Effector memory CD4-positive, alpha-beta T cell (primary cell): ENCODE measurements around the gene HYAL3.

Experiments
- DNase-seq, 3 donors: peaks; one replicate each; pipeline ENCODE4 v3.0.0-alpha.2; 2020
- H3K27ac ChIP-seq: 2 replicates; pipeline ENCODE4 v1.7.0; 2013; ENCODE audit warnings: mild to moderate bottlenecking, low read length, moderate library complexity; ENCODE audit not compliant: insufficient read depth, poor library complexity, severe bottlenecking
- H3K27me3 ChIP-seq: replicated peaks from 2 replicates; pipeline ENCODE4 v1.7.0; 2013; ENCODE audit warnings: mild to moderate bottlenecking, low read length; ENCODE audit not compliant: insufficient read depth, control insufficient read depth, poor library complexity, severe bottlenecking
- H3K36me3 ChIP-seq: 2 replicates; pipeline ENCODE4 v1.7.0; 2013; ENCODE audit warnings: mild to moderate bottlenecking, low read length, moderate library complexity; ENCODE audit not compliant: control insufficient read depth, insufficient read depth
- H3K4me1 ChIP-seq: 2 replicates; pipeline ENCODE4 v1.7.0; 2013; ENCODE audit warnings: low read length, mild to moderate bottlenecking; ENCODE audit not compliant: control insufficient read depth, insufficient read depth, poor library complexity, severe bottlenecking
- H3K4me3 ChIP-seq: 2 replicates; pipeline ENCODE4 v1.7.0; 2013; ENCODE audit warnings: low read length, low read depth, mild to moderate bottlenecking; ENCODE audit not compliant: insufficient read depth, poor library complexity, severe bottlenecking
- H3K9me3 ChIP-seq: 2 replicates; pipeline ENCODE4 v1.7.0; 2013; ENCODE audit warnings: mild to moderate bottlenecking, low read length, moderate library complexity; ENCODE audit not compliant: control insufficient read depth

HYAL3 gene

GRCh38 chr3:50327943-50328691 lies 28.9 kb upstream of the HYAL3 start, which contains the start of gene TUSC2:
TSS of gene TUSC2 (minus strand) at chr3:50328223. CDS start at chr3:50328099, 124 bp downstream.
- H3K27me3 ChIP-seq: no peaks in the 10 kb centered on the region
- H3K36me3 ChIP-seq: peaks cover 25% of the 10 kb centered on the region
- peak; percentile 90 to 94 (median 91) for DNase-seq
- H3K4me3 ChIP-seq: peak within 1 kb of the TSS; percentile 84
- H3K27ac ChIP-seq: peak within 1 kb of the TSS; percentile 79
- H3K4me1 ChIP-seq: peaks cover 17% of the 10 kb centered on the region
- H3K9me3 ChIP-seq: no peaks in the 10 kb centered on the region

- Histone ChIP-seq H3K27me3 (no peaks in the 10 kb centered on the region), H3K36me3 (peaks cover 23% of the 10 kb centered on the region), H3K27ac (peak overlapping the region; percentile 79), H3K4me1 (peaks cover 17% of the 10 kb centered on the region), H3K9me3 (no peaks in the 10 kb centered on the region), H3K4me3 (peak overlapping the region; percentile 84)
- no peak for DNase-seq
Measured at GRCh38 chr3:50327129-50327528, 27.9 kb upstream of the HYAL3 start.

- no peak for DNase-seq
- H3K9me3 ChIP-seq: no peaks in the 10 kb centered on the region
- no peaks in the 10 kb centered on the region for H3K27me3 ChIP-seq
- no peak overlapping the region for H3K27ac ChIP-seq
- peaks cover 24% of the 10 kb centered on the region for H3K4me1 ChIP-seq
- H3K36me3 ChIP-seq: peaks cover 13% of the 10 kb centered on the region
- no peak overlapping the region for H3K4me3 ChIP-seq
Measured at GRCh38 chr3:50326182-50326541, 27.0 kb upstream of the HYAL3 start.

- H3K27ac ChIP-seq: no peak overlapping the region
Measured at GRCh38 chr3:50325497-50326181, 26.4 kb upstream of the HYAL3 start.

GRCh38 chr3:50325113-50325480 lies 25.9 kb upstream of the HYAL3 start:
- H3K4me1 ChIP-seq: peaks cover 34% of the 10 kb centered on the region
- H3K27ac ChIP-seq: no peak overlapping the region
- peaks cover 2% of the 10 kb centered on the region for H3K36me3 ChIP-seq

More at GRCh38 chr3:50325497-50326181, 26.4 kb upstream of the HYAL3 start:
- Histone ChIP-seq H3K36me3 (peaks cover 8% of the 10 kb centered on the region), H3K4me1 (peaks cover 28% of the 10 kb centered on the region), H3K27me3 (no peaks in the 10 kb centered on the region), H3K9me3 (no peaks in the 10 kb centered on the region), H3K4me3 (no peak overlapping the region)
- no peak for DNase-seq

GRCh38 chr3:50324351-50325112 lies 25.3 kb upstream of the HYAL3 start:
- DNase-seq: peak in 2 of 3 donors; percentile 34 to 39
- Histone ChIP-seq H3K27me3 (no peaks in the 10 kb centered on the region), H3K36me3 (no peaks in the 10 kb centered on the region), H3K4me3 (no peak overlapping the region), H3K27ac (no peak overlapping the region), H3K9me3 (no peaks in the 10 kb centered on the region), H3K4me1 (peaks cover 38% of the 10 kb centered on the region)

More at GRCh38 chr3:50325113-50325480, 25.9 kb upstream of the HYAL3 start:
- DNase-seq: no peak
- no peak overlapping the region for H3K4me3 ChIP-seq
- no peaks in the 10 kb centered on the region for H3K9me3 ChIP-seq
- no peaks in the 10 kb centered on the region for H3K27me3 ChIP-seq

GRCh38 chr3:50323614-50324199 lies 24.5 kb upstream of the HYAL3 start:
- no peak for DNase-seq
- Histone ChIP-seq H3K27ac (no peak overlapping the region), H3K9me3 (no peaks in the 10 kb centered on the region), H3K4me1 (peaks cover 40% of the 10 kb centered on the region), H3K36me3 (no peaks in the 10 kb centered on the region), H3K27me3 (no peaks in the 10 kb centered on the region), H3K4me3 (no peak overlapping the region)

GRCh38 chr3:50323092-50323600 lies 23.9 kb upstream of the HYAL3 start:
- Histone ChIP-seq H3K4me3 (no peak overlapping the region), H3K27me3 (no peaks in the 10 kb centered on the region), H3K36me3 (no peaks in the 10 kb centered on the region), H3K4me1 (peaks cover 36% of the 10 kb centered on the region), H3K9me3 (no peaks in the 10 kb centered on the region), H3K27ac (no peak overlapping the region)
- no peak for DNase-seq

GRCh38 chr3:50322386-50323091 lies 23.3 kb upstream of the HYAL3 start, which contains the start of gene HYAL2:
TSS of gene HYAL2 (minus strand) at chr3:50322745. CDS start at chr3:50320489, 2,256 bp downstream.
- H3K27ac ChIP-seq: peak within 1 kb of the TSS; percentile 84
- H3K9me3 ChIP-seq: no peaks in the 10 kb centered on the region
- peaks cover 35% of the 10 kb centered on the region for H3K4me1 ChIP-seq
- H3K27me3 ChIP-seq: no peaks in the 10 kb centered on the region
- peak within 1 kb of the TSS; percentile 93 for H3K4me3 ChIP-seq
- H3K36me3 ChIP-seq: no peaks in the 10 kb centered on the region
- no peak for DNase-seq
